HCT116 (cell line): ENCODE measurements around the gene B3GNT2. TPM values are rescaled to one million over a fixed set of nuclear protein-coding genes. Genes with fewer than 3 reads are reported as not detected.

Experiments
- ATAC-seq: fragments of 200-7000 bp; cut with Tn5 transposase; 2 replicates; pipeline ENCODE4 v1.9.1; 2020; ENCODE audit warnings: mild to moderate bottlenecking, moderate library complexity
- BruUV-seq: library from RNA; stranded (reverse); fragments of 400-500 nt; replicated peaks from 2 replicates; lab custom pipeline; 2021; lab: Mats Ljungman, UMichigan
- CTCF ChIA-PET: fragments of 300-600 bp; sonication (Branson Sonifier 250); formaldehyde crosslinking; loops from one replicate; lab custom pipeline; 2021; ENCODE audit warnings: antibody characterized with exemption; lab: Charles Lee
- POLR2A ChIA-PET: fragments of 300-600, 350-600 bp; sonication (Branson Sonifier 250); formaldehyde crosslinking; loops from one replicate; lab custom pipeline; 2021; ENCODE audit warnings: antibody characterized with exemption; lab: Charles Lee
- RAD21 ChIA-PET, 2 experiments: fragments of 300-600 bp; sonication (Branson Sonifier 250); formaldehyde crosslinking; loops; one replicate each; lab custom pipeline; 2023; ENCODE audit warnings: low total read pairs in 2 of 2; ENCODE audit not compliant: uncharacterized antibody in 2 of 2, unreplicated experiment in 2 of 2, low non-redundant PET in 1 of 2; lab: Charles Lee
- DNase-seq: peaks from one replicate; pipeline ENCODE4 v3.0.0-alpha.2; 2010; ENCODE audit warnings: low read depth, low spot score
- H2AFZ ChIP-seq: fragments of 200-600 bp; shearing (Covaris generic), sonication (generic); 2 replicates; pipeline ENCODE4 v1.6.1; 2017; ENCODE audit warnings: low read depth, mixed run types, mixed read lengths, antibody characterized with exemption, low read length; ENCODE audit not compliant: poor library complexity, severe bottlenecking
- H3K27ac ChIP-seq: 2 replicates; pipeline ENCODE4 v1.5.1; 2012; ENCODE audit warnings: low read depth, low read length
- H3K27me3 ChIP-seq: fragments of 200-600 bp; sonication (generic); 2 replicates; pipeline ENCODE4 v1.6.1; 2016; ENCODE audit warnings: mixed run types, low read length, mixed read lengths; ENCODE audit not compliant: insufficient read depth
- H3K36me3 ChIP-seq, 2 experiments: fragments of 200-500 bp in 1 of 2; fragments of 200-600 bp in 1 of 2; sonication (Bioruptor generic) in 1 of 2; sonication (generic) in 1 of 2; 2 replicates each; pipeline versions ENCODE4 v1.5.1 to v1.6.1; 2014 to 2016; ENCODE audit warnings: low read length in 2 of 2, inconsistent platforms in 1 of 2, mixed read lengths in 1 of 2, mixed run types in 1 of 2; ENCODE audit not compliant: insufficient read depth in 2 of 2, control insufficient read depth in 1 of 2
- H3K4me1 ChIP-seq, 2 experiments: fragments of 200-600 bp in 1 of 2; sonication (generic) in 1 of 2; 2 replicates each; pipeline versions ENCODE4 v1.5.1 to v1.6.1; 2012 to 2017; ENCODE audit warnings: low read length in 2 of 2, inconsistent platforms in 1 of 2, mild to moderate bottlenecking in 1 of 2, mixed read lengths in 1 of 2, mixed run types in 1 of 2, moderate library complexity in 1 of 2; ENCODE audit not compliant: insufficient read depth in 2 of 2, control insufficient read depth in 1 of 2
- H3K4me2 ChIP-seq: fragments of 200-600 bp; sonication (generic); 2 replicates; pipeline ENCODE4 v1.6.1; 2017; ENCODE audit warnings: mixed run types, low read length, mixed read lengths
- H3K4me3 ChIP-seq, 2 experiments: fragments of 200-600 bp in 1 of 2; sonication (generic) in 1 of 2; replicated peaks in 1 of 2; 2 replicates each; pipeline ENCODE4 v1.5.1; 2011 to 2016; ENCODE audit warnings: low read length in 2 of 2, control low read depth in 1 of 2, low read depth in 1 of 2, mild to moderate bottlenecking in 1 of 2, mixed read lengths in 1 of 2, mixed run types in 1 of 2
- H3K79me2 ChIP-seq: fragments of 200-600 bp; sonication (generic); 2 replicates; pipeline ENCODE4 v1.6.1; 2017; ENCODE audit warnings: mild to moderate bottlenecking, mixed run types, low read length, moderate library complexity, mixed read lengths; ENCODE audit not compliant: insufficient read depth
- H3K9ac ChIP-seq: fragments of 200-600 bp; sonication (generic); 2 replicates; pipeline ENCODE4 v1.6.1; 2016; ENCODE audit warnings: low read length, mixed read lengths
- H3K9me2 ChIP-seq: fragments of 200-600 bp; sonication (generic), shearing (Covaris generic); 2 replicates; pipeline ENCODE4 v1.6.1; 2017; ENCODE audit warnings: mixed run types, mild to moderate bottlenecking, moderate library complexity; ENCODE audit not compliant: insufficient read depth
- H3K9me3 ChIP-seq, 2 experiments: fragments of 200-500 bp in 1 of 2; fragments of 200-600 bp in 1 of 2; sonication (Bioruptor generic) in 1 of 2; sonication (generic) in 1 of 2; 2 replicates each; pipeline ENCODE4 v1.6.1; 2014 to 2017; ENCODE audit warnings: low read length in 2 of 2, mixed read lengths in 2 of 2, inconsistent platforms in 1 of 2, low read depth in 1 of 2, mild to moderate bottlenecking in 1 of 2, mixed run types in 1 of 2, moderate library complexity in 1 of 2; ENCODE audit not compliant: control insufficient read depth in 1 of 2, insufficient read depth in 1 of 2
- H4K20me1 ChIP-seq: fragments of 200-600 bp; sonication (generic), shearing (Covaris generic); 2 replicates; pipeline ENCODE4 v1.6.1; 2017; ENCODE audit warnings: mixed run types, mild to moderate bottlenecking, moderate library complexity; ENCODE audit not compliant: insufficient read depth
- CBX3 ChIP-seq: IDR thresholded peaks from 2 replicates; pipeline ENCODE4 v1.6.1; 2012; ENCODE audit warnings: low read depth
- CEBPB ChIP-seq: IDR thresholded peaks from 2 replicates; pipeline ENCODE4 v1.6.1; 2012; ENCODE audit warnings: low read depth
- ELF1 ChIP-seq: IDR thresholded peaks from 2 replicates; pipeline ENCODE4 v1.6.1; 2012; ENCODE audit warnings: low read depth, borderline replicate concordance
- EZH2phosphoT487 ChIP-seq: fragments of 200-600 bp; IDR thresholded peaks from 2 replicates; pipeline ENCODE4 v1.6.1; 2018; ENCODE audit warnings: antibody characterized with exemption, borderline replicate concordance
- RAD21 ChIP-seq: IDR thresholded peaks from 2 replicates; pipeline ENCODE4 v1.6.1; 2012; ENCODE audit warnings: low read depth, mild to moderate bottlenecking
- SP1 ChIP-seq: IDR thresholded peaks from 2 replicates; pipeline ENCODE4 v1.6.1; 2012; ENCODE audit warnings: low read depth
- SRF ChIP-seq: IDR thresholded peaks from 2 replicates; pipeline ENCODE4 v1.6.1; 2012; ENCODE audit warnings: low read depth
- TCF7L2 ChIP-seq: IDR thresholded peaks from 2 replicates; pipeline ENCODE4 v1.7.0; 2011; ENCODE audit warnings: borderline replicate concordance, inconsistent platforms; ENCODE audit not compliant: insufficient read depth, insufficient read length; ENCODE audit errors: extremely low read depth
- YY1 ChIP-seq: IDR thresholded peaks from 2 replicates; pipeline ENCODE4 v1.6.1; 2011; ENCODE audit warnings: low read length, low read depth, moderate library complexity, mild to moderate bottlenecking; ENCODE audit not compliant: insufficient replicate concordance; ENCODE audit errors: extremely low read depth
- ZBTB33 ChIP-seq: IDR thresholded peaks from 2 replicates; pipeline ENCODE4 v1.6.1; 2011; ENCODE audit warnings: mild to moderate bottlenecking, low read length, moderate library complexity; ENCODE audit not compliant: insufficient replicate concordance; ENCODE audit errors: extremely low read depth
- ZFX ChIP-seq: fragments of 450-650 bp; IDR thresholded peaks from 2 replicates; pipeline ENCODE4 v1.6.1; 2017
- intact Hi-C: fragments of 100-400 bp; cut with micrococcal nuclease; formaldehyde crosslinking; loops from 2 replicates; pipeline ENCODE4 v1.10.0; 2022
- total RNA-seq: library from RNA; stranded (reverse); gene quantifications from one replicate; pipeline ENCODE4 v1.2.1, GENCODE V29; 2021; ENCODE audit not compliant: unreplicated experiment
- TF ChIP-seq, protein P1 (sequence below): IDR thresholded peaks from 2 replicates; pipeline ENCODE4 v1.6.1; 2012

Gene B3GNT2
- total RNA-seq, 1 experiment from 2014 or later, result 21.5 TPM

- H2AFZ ChIP-seq, result no peak overlapping the region
- H3K4me3 ChIP-seq, result no peak overlapping the region
- ChIA-PET RAD21 (no interaction called here), POLR2A (no interaction called here), CTCF (no interaction called here)
- no peak overlapping the region for H3K4me2 ChIP-seq
- no peak overlapping the region for H3K27ac ChIP-seq
- H3K27me3 ChIP-seq, result no peaks in the 10 kb centered on the region
- no TSS peak for BruUV-seq
- ATAC-seq (no peak), DNase-seq (no peak)
- no peaks in the 10 kb centered on the region for H3K9me2 ChIP-seq
- peaks cover 16% of the 10 kb centered on the region for H3K79me2 ChIP-seq
- TF ChIP-seq CEBPB (no peak), ZFX (no peak), RAD21 (no peak)
- TF ChIP-seq, protein P1, sequence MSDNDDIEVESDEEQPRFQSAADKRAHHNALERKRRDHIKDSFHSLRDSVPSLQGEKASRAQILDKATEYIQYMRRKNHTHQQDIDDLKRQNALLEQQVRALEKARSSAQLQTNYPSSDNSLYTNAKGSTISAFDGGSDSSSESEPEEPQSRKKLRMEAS, result no peak
- H3K36me3 ChIP-seq, result no peaks in the 10 kb centered on the region
- H4K20me1 ChIP-seq, result no peaks in the 10 kb centered on the region
- intact Hi-C loops, result no loop called here
- H3K4me1 ChIP-seq, result peaks cover 2 to 14% of the 10 kb centered on the region in 2 experiments; a peak in 3 of 4 replicates
- no peaks in the 10 kb centered on the region for H3K9me3 ChIP-seq
- H3K9ac ChIP-seq, result no peak overlapping the region
Observed at GRCh38 chr2:62192811-62193210, 3.1 kb upstream of the B3GNT2 start.

DNA sequence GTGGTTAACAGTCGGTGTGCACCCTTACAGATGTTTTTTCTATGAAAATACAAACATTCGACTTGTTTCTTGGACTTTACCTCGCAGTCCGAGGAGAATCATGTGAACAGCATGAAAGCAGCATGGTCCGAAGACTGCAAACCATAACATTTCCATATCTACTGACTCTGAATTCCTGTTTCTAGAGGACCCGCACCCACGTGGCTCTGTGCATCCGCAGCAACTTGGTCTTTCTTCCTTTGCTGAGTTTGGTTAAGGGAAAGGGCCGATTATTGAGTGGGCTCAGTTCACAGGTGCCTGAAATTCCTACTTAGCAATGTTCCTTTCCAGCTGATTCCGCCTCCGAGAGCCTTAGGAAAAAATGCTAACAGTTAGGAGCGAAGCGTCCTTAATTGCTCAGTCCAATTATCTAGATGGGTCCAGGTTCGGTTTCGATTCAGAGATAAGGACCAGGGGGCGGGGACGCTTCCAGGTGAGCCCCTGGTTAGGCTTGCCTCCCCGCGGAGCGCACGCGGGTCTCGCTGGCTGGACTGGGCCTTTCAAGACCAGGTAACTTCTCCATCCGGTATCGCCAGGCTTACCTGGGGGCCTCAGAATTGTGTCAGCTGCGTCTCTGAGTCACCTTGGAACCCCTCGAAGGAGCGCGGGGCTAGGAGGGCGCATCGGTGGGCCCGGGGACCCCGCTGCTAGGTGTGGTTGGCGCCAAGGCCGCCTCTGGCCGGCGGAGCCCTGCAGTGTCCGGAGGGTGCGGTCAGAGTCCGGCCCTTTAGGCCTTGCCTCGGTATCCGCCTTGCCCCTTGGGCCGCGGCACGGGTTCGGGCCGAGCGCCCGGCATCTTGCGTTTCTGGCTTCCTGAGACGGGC is 1.1 kb upstream of the B3GNT2 start:
- H3K9me2 ChIP-seq, result no peaks in the 10 kb centered on the region
- POLR2A ChIA-PET, result no interaction called here
- RAD21 ChIA-PET, result no interaction called here
- H3K4me1 ChIP-seq, result peaks cover 2 to 20% of the 10 kb centered on the region in 2 experiments; a peak in 3 of 4 replicates
- intact Hi-C loops, result no loop called here
- no peak overlapping the region for H2AFZ ChIP-seq
- peaks cover 10% of the 10 kb centered on the region; the same call in 1 of the 2 replicates for H4K20me1 ChIP-seq
- H3K9me3 ChIP-seq, result no peaks in the 10 kb centered on the region
- H3K27ac ChIP-seq, result peak overlapping the region; percentile 57; the same call in 1 of the 2 replicates
- DNase-seq, result no peak
- ATAC-seq, result no peak
- CTCF ChIA-PET, result no interaction called here
- no peaks in the 10 kb centered on the region for H3K36me3 ChIP-seq
- H3K27me3 ChIP-seq, result no peaks in the 10 kb centered on the region
- H3K4me2 ChIP-seq, result peak overlapping the region; percentile 92
- no peak for TF ChIP-seq YY1
- no peak for TF ChIP-seq SP1
- TF ChIP-seq CBX3, result no peak
- TF ChIP-seq ZBTB33, result no peak
- TF ChIP-seq SRF, result no peak
- TF ChIP-seq ELF1, result no peak
- no peak for TF ChIP-seq RAD21
- TF ChIP-seq EZH2phosphoT487, result no peak
- no peak for TF ChIP-seq TCF7L2
- peaks cover 36% of the 10 kb centered on the region for H3K79me2 ChIP-seq
- H3K9ac ChIP-seq, result no peak overlapping the region
- H3K4me3 ChIP-seq, result no peak overlapping the region; a peak in 1 of 4 replicates
- BruUV-seq, result no TSS peak
